ENCODE data around the gene FLT4.
A peak's percentile ranks its signal among the peaks of the same experiment; 100 is the strongest.

FLT4 gene

DNA sequence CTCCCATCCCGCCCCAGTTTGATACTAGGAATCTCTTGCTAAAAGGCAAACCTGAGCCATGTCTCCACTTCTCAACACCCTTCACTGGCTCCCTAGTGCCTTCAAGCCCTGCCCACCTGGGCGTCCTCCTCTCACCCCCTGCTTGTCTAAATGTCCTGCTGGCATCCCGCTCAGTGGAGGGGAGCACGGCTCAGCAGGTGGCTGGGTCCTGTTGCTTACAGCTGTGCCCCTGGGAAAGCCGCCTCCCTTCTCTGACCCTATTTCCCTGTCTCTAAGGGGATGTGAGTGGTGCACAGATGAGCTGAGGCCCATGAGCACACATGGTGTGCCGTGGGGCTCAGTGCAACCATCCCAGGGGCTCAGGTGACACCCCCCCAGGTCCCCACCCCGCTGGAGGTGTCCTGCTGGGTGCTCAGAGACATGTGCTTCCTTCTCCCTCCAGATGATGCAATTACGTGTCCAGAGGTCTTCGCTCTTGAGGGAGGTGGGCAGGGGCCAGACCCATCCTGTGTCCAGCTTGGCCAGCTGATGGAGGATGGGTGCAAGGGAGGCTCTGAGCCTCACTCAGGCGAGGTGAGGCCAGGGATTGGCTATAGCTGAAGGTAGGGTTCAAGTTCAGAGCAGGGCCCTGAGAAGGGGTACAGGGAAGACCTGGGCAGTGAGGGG is 24.1 kb downstream of the FLT4 start:
- DNase-seq: no peak

DNA sequence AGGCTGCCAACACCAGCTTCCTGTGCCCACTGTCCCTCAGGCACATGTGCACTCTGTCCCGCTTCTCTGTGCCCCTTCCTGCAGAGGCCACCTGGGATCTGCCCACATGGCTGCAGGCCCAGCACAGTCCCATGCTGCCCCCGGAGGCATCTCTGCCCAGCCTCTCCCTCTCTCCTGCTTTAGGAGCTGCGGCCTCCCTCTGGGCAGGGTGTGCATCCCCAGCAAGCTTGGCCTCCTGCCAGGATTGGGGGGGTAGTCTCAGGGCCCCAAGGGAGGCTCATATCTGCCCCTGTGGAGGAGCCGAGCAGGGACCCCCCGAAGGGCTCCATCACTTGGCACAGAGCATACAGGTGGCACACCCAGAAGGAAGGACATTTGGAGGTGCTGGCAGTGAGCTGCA is 24.8 kb downstream of the FLT4 start:
- no peak for DNase-seq

DNA sequence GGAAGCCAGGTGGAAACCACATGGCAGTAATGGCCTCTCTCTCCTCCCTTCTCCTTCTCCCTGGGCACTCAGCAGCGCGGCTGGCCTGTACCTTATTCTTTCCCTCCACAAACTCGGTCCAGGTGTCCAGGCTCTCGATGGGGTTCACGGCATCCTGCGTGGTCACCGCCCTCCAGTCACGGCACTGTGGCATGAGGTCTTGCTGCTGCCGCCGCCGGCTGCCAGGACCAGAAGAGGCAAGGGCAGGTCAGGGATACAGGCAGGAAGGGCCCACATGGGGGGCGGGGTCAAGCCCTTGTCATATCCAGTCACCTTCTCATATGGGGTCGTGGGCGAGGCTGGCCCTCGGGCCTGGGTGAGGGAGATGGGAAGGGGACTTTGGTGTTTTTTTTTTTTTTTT is 25.6 kb downstream of the FLT4 start:
- no peak for DNase-seq

DNA sequence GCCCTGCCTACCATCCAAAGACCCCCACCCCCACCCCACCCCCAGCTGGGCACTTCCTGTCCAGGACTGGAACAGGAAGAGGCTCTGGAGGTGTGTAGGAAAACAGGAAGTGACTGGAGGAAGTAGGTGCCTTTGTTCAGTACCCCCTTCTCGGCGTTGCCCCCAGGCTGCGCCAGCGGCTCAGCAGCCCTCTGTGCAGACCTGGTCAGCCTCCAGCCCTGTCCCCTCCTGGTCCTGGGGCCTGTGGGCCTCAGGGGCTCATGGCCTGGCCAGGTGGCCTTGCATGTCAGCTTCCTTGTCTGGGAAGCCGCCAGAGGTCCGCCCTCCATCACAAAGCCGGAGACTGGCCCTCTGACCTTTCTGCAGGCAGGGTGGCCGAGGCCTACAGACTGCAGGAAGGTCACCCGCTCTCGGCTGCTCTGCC is 26.0 kb downstream of the FLT4 start:
- no peak for DNase-seq

DNA sequence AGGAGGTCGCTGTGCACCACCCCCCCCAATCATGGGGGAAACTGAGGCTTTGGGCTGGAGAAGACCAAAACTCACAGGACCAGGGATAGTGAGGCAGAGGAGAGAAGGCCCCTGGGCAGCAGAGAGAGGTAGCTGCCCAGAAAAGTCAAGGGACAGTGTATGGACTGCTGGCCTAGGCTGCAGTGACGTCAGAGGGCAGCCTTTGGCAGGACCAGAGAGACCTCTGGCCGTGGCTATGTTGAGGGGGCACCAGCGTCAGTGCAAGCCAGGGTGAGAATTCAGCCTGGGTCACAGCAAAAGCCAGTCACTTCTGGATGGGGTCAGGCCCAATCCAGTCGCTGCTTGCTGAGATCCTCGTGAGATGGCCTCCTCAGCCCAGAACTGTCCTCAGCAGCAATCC is 26.5 kb downstream of the FLT4 start:
- no peak for DNase-seq

DNA sequence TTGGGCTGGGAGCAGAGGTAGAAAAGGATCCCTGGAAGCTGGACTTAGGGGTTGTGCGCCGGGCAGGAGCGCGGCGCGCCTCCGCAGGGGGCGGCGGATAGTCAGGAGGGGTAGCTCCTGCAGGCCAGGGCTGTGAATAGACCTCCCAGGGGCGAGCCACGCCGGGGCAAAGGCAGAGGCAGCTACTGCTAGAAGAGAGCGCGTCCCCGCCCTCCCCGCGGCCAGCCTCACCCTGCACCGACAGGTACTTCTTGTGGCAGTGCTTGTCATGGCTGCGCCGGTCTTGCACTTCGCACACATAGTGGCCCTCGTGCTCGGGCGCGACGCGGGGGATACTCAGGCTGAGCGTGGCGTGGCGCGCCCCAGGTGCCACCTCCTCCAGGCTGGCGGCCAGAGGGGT is 28.1 kb downstream of the FLT4 start:
- no peak for DNase-seq

DNA sequence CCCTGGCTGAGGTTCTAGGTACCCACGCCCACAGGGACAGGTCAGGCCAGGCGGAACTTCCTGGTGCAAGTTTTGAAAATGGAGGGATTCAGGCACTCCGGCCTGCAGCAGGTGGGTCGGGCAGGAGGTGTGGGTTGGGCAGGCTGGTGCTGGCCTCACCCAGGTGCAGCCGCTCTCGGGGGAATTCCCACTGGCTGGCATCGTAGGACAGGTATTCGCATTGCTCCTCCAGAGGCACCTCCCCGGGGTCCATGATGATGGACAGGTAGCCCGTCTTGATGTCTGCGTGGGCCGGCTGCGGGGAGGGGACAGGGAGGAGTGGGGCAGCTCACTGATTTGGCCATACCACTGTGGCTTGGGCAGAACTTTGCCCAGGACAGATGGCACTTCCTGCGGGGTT is 29.4 kb downstream of the FLT4 start:
- DNase-seq: no peak

DNA sequence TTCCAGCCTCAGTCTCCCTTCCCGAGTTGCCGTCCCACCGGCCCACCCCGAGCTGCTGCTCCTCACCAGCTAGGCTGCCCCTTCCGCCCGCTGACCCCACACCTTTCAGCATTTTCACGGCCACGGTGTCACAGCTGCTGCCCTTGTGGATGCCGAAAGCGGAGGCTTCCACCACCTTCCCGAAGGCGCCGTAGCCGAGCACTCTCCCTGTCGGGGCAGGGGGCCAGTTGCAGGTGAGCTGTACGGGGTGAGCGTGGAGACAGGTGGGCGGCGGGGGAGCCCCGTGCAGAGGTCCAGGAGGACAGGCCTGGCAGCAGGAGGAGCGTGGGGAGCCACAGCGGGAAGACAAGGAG is 29.9 kb downstream of the FLT4 start:
- DNase-seq: no peak

DNA sequence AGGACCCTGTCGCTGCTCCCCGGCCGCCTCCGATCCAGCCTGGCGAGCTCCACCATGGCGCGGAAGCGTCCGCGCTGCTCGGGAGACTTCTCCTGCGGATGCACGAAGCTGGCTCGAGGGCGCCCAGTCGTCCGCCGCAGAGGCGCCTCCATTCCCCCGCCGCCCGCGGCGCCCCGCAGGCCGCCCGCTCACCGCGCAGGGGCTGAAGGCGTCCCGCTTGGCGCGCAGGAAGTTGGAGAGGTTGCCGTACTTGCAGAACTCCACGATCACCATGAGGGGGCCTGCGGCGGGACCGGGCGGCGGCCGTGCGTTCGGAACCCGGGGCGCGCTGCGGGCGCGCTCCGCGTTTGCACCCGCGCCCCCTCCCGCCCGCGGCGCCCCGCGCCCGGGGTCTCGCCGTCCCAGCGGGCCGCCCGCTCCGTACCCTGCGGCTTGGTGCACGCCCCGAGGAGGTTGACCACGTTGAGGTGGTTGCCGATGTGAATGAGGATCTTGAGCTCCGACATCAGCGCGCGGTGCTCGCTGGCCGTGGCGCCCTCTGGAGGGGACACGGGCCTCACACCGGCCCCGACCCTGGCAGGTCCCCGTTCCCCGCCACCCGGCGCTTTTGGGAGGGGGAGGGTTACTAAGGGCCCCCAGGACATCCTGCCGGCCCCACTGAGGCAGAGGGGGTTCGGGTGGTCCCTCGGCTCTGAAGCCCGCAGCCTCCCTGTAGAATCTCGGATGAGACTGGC is 30.4 kb downstream of the FLT4 start:
- DNase-seq: no peak

DNA sequence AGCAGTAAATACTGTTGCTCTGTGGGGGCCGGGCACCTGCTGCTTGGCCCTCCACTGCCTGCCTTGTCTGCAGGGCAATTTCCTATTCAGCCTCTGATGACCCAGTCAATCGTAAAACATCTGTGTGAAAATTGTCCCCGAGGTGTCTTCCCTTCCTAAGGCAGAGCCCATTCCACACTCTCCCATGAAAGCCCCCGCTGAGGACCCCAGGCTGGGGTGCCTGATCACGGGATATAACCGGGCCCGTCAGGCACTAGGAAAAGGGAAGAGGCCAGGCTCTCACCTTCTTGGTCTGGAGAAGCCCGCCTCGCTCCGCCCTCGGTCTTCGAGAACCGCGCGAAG is 30.9 kb downstream of the FLT4 start:
- no peak for DNase-seq

DNA sequence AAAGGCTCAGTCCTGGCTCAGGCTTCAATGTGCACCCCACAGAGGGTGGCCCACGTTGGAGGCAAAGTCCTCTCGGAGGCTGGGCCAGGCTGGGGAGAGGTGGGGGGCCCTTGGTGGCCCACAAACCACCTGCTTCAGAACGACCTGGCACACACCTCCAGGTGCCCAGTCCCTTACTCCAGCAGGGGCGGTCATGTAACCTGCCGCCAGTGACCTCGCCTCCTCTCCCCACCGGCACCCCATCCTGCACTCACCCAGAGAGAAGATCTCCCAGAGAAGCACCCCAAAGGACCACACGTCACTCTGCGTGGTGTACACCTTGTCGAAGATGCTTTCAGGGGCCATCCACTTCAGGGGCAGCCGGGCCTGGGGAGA is 35.6 kb downstream of the FLT4 start:
- no peak for DNase-seq

DNA sequence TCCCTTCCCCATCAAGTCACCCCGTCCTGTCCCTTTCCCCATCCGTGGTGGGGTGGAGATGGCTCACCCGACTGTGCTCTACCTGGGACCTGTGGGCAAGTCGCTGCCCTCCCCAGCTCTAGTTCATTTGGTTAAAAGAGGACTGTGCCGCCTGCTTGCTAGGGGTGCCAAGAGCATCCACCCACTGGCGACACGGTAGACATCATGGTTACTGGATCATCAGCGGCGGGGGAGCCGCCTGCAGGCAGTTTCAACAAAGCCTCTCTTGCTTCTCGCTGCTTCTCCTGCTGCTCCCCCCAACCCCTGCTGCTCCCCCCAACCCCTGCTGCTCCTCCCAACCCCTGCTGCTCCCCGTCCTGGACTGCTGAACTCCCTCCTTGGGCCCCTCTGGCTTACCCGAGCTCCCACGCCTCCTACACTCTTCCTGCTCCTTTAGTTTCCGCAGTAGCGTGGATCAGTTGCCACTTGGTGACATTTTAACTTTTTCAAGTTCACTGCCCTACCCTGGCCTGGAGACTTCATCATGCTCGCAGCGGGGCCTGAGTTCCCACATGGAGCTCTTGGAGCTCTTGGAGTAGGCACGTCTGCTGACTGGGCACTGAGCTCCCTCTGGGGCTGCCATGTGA is 36.1 kb downstream of the FLT4 start:
- no peak for DNase-seq

DNA sequence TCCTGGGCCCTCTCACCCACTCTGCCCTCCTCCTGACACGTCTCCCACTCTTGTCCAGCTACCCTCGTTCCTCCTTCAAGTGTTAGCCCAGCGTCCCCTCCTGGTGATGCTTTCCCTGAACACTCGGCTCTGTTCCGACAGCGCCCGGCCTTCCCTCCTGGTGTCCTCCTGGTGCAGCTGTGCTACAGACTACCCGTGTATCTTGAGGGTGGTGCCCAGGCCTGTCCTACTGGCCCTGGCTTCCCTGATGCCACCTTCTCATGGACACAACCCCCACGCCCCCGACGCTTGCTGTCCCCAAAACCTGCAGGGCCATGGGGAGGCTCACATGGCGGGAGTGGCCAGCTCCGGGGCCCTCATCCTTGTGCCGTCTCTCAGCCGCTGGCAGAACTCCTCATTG is 36.7 kb downstream of the FLT4 start:
- no peak for DNase-seq

DNA sequence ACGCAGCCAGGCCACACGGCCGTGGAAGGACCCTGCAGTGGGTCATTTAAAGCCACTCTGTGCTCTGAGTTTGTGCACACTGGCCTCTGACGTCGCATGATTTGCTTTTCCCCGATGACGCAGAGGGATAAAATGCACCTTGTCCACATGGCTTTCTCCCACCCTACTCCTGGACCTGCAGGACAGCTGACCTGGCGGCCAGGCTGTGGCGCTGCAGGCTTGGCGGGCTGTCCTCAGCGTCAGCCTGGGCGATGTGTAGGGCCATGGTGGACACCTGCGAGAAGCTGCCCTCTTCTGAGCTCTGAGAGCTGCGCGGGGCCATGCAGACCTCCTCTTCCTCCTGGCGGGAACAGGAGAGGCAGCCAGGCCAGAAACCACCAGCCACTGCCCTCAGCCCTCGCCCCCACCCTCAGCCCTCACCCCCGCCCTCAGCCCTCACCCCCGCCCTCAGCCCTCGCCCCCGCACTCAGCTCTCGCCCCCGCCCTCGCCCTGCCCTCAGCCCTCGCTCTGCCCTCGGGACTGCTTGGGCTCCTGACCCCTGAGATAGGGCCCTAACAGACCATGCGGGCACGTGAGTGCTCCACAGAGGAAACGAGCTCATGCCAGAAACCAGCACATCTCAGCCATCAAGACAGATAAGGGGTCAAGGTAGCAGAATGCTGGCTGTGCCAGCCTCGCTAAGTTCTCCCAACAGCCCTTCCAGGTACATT is 38.1 kb downstream of the FLT4 start:
- DNase-seq: no peak

DNA sequence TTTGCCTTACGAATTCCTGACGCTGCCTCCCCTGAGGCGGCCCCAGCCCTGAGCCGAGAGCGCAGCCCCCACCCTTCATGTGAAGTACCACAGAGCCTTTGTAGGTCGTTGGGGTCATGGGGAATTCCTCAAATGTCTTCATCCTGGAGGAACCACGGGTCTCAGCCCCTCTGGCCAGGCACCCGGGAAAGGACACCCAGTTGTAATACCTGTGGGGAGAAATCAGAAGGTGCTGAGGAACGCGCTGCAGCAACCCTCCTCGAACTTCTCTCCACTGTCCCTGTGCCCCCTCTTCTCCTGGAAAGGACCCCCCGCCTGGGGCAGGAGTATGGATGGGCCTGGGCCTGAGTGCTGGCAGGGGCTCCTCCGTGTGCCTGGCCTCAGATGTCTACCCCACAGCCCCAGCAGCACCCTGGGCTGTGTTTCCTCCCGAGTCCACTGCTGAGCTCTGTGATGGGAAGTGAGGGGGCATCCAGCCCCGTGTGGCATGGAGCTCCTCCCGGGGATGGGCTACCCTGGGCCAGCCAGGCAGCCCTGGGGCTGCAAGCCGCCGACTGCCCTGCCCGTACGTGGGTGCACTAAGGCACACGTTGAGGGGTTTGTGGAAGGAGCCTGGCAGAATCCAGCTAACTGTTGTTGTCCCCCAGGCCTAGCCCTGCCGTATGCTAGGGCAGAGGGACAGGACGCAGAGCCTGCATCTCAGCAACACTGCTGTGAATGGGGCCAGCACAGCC is 39.4 kb downstream of the FLT4 start:
- no peak for DNase-seq

DNA sequence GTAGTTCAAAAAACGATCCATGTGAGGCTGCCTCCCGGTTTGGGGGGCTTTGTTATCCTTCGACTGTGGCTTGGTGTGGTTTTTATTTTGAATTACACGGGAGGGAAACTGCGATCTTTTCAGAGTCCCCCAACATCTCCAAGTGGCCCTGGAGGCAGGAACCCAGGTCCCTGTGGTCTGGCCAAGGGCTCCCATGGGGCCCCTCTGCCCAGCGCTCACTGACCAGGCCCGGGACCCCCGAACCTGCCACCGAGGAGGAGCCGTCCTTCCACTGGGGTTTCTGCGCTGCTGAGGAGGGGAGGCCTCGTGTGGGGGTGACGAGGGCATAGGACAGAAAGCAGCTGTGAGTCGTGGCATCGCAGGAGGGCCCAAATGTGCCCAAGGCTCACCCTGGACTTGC is 40.0 kb downstream of the FLT4 start:
- no peak for DNase-seq

DNA sequence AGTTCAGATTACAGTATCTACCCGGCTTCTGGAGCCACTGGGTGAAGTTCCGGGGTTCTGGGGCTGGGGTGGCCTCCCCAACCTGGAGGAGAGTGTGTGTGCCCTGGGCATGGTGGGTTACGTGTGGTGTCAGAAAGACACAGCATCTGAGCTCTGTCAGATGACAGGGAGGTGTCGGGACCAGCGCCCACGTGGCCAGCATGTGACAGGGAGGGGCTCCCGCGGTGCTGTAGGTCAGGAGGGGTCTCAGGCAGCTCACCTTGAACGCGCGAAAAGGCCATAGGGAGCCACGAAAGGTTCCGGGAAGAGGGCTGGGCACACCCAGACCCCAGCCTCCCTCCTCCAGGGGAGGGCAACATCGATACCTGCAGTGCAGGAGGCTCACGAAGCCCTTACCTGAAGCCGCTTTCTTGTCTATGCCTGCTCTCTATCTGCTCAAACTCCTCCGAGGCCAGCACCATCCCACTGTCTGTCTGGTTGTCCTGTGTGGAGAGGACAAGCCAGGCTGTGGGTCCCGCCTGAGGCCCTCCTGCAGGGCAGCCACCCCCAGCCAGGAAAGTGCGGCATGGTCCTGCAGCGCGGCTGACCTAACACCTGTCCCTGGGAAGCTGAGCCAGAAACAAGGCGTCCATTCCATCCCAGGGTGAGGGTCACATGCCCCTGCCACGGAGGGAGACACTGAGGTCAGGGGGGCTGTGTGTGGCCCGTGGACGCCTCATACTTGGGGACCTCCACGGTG is 40.7 kb downstream of the FLT4 start:
- no peak for DNase-seq

DNA sequence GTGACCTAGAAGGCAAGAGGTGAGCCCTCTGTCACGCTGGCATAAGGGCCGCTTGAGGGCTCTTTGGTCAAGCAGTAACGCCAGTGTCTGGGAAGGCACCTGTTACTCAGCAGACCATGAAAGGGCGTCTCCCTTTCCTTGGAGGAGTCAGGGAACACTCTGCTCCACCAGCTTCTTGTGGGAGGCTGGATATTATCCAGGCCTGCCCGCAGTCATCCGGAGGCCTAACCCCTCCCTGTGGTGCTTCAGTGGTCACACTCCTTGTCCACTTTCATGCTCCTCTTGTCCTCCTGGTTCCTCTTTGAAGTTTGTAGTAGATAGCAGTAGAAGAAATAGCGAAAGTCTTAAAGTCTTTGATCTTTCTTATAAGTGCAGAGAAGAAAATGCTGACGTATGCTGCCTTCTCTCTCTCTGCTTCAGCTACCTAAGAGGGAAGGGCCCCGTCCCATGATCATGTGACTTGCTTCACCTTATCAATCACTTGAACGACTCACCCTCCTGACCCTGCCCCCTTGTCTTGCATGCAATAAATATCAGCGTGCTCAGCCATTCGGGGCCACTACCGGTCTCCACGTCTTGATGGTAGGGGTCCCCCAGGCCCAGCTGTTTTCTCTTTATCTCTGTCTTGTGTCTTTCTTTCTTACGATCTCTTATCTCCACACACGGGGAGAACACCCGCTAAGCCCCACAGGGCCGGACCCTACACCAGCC is 41.4 kb downstream of the FLT4 start:
- DNase-seq: no peak

DNA sequence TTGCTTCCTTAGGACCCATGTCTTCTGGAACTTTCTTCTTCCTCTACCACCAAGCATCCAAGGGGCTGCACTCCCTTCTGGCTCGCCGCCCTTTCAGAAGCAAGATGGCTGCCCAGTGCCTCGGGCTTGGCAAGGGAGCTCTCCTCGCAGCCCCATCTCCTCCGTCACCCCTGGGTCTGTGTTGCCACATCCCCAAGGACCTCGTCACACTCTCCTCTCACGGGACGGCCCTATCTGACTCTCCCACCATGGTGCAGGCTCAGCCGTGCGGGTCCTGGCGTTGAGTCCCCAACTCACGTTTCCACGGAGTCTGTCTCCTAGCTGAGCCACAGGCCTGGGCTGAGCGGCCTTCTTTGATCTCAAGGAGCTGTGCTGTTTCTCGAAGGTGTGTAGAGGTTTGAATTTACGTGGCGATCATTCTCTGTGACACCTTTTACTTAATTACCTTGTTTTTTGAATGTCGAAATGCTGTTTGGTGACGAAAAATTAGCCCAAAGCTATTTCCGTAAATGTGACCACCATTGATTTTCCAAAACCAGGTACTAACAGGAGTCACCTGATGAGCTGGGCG is 43.1 kb downstream of the FLT4 start:
- DNase-seq: no peak

DNA sequence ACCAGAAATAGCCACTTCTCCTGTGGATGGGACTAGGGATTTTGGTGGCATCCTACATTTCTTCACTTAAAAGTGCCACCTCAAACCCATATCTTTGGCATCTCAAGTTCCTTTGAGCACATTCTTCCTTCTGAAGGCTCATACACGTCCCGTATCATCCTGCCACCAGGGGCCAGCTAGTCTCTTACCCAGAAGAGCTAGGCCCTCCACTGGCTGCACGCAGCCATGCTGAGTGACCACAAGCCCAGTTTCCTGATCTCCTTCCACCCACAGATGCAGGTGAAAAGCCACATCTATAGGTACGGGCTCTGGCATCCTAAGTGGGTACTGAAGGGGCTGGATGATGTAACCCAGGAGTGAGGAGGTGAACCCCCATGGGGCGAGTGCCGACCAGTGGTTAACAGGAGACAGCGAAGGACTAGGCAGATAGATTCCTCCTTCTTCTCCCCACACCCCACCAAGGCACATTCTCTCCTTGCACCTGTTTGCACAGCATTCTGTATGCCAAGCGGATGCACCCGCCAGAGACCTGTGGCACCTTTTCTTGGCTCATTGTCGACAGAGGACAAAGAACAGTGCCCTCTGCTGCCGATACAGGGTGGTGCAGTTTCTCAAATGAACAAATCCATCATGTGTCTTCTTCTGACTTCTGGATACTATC is 43.7 kb downstream of the FLT4 start:
- DNase-seq: peak; percentile 11 to 56

DNA sequence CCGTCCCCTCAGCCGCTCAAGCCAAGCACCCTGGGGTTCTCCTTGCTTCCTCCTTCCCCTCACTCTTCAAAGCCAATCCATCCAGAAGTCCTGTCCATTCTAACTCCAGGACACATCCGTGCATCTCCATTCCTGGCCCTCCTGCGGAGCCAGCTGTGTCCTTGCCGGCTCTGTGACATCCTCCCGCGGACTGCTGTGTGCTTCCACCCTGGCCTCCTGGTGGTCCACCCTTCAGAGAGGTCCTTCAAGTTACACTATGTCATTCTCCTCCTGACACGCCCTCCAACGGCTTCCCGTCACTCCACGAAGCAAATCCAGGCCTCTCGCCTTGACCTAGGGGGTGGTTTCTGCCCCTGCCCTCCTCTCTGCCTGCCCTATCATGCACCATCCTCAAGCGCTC is 45.1 kb downstream of the FLT4 start:
- DNase-seq: no peak

Measured in NCI-H446 (cell line).